AG09309 (cell line): ENCODE results near the gene DPYSL5.

Experiments used
- DNase-seq: peaks from one replicate; pipeline ENCODE4 v3.0.0-alpha.2; 2010; ENCODE audit warnings: low read depth
- H3K4me3 ChIP-seq: 2 replicates; pipeline ENCODE4 v1.5.1; 2011; ENCODE audit warnings: mild to moderate bottlenecking, low read depth, low read length, moderate library complexity; ENCODE audit not compliant: control insufficient read depth
- CTCF ChIP-seq: IDR thresholded peaks from 2 replicates; pipeline ENCODE4 v1.5.1; 2011; ENCODE audit warnings: mild to moderate bottlenecking, low read depth, low read length, inconsistent platforms; ENCODE audit not compliant: insufficient read depth, control insufficient read depth; ENCODE audit errors: missing control alignments

The DPYSL5 gene

GRCh38 chr2:26897807-26898479 lies 50.0 kb downstream of the DPYSL5 start:
- TF ChIP-seq CTCF: no peak
- DNase-seq: no peak
- H3K4me3 ChIP-seq: no peak overlapping the region

GRCh38 chr2:26898480-26899078 lies 50.6 kb downstream of the DPYSL5 start:
- no peak for DNase-seq
- TF ChIP-seq CTCF: no peak
- no peak overlapping the region for H3K4me3 ChIP-seq

GRCh38 chr2:26899500-26900164 lies 51.7 kb downstream of the DPYSL5 start:
- DNase-seq: no peak
- TF ChIP-seq CTCF: no peak
- H3K4me3 ChIP-seq: no peak overlapping the region

GRCh38 chr2:26900831-26901321 lies 52.9 kb downstream of the DPYSL5 start:
- DNase-seq: no peak
- no peak for TF ChIP-seq CTCF
- no peak overlapping the region for H3K4me3 ChIP-seq

- H3K4me3 ChIP-seq: no peak overlapping the region
- no peak for DNase-seq
- no peak for TF ChIP-seq CTCF
These were observed 53.6 kb downstream of the DPYSL5 start for GRCh38 chr2:26901326-26902183.

- TF ChIP-seq CTCF: no peak
- DNase-seq: no peak
- no peak overlapping the region for H3K4me3 ChIP-seq
These were observed 55.7 kb downstream of the DPYSL5 start for GRCh38 chr2:26903676-26904075.
